IPS-NIHi7 (cell line): Measurements from ENCODE around the gene SLCO4A1.
A peak's percentile ranks its signal among the peaks of the same experiment; 100 is the strongest.

Experiments used
- DNase-seq: peaks from one replicate; pipeline ENCODE4 v3.0.0; 2012; ENCODE audit warnings: mixed read lengths; ENCODE audit errors: extremely low spot score

SLCO4A1 gene

DNA sequence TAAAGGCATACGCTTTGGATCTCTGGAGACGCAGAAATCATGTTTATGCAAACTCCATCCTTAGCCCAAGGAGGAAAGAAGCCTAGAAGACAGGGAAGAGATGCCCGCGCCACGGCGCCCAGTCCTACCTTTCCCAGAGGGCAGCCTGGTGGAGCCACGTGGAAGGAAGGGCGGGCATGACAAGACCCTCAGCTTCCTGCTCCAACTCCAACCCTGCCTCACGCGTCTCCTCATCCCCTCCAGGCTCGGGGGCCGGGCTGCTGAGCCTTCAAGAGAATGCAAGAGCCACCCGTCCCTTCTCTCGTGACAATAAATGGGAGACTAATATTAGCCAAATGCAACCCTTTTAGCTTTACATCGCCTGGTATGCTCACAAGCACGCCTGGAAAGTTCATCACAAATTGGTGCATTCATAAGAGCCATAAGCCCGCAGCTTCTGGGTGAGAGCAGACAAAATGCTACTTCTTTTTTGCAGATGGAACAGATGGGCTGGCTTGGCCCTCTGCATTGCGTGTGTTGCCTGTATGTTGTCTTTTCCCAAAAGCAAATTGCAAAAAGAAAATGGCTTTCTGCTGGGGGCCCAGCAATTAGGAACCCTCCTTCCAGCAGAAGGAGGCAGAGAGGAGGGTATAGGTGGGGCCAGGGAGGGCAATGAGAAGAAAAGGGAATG, 58.1 kb downstream of the SLCO4A1 start:
- DNase-seq, result no peak

GRCh38 chr20:62701161-62702012, 59.1 kb downstream of the SLCO4A1 start:
- DNase-seq, result no peak

- DNase-seq, result no peak
Observed at GRCh38 chr20:62702013-62702300, 59.7 kb downstream of the SLCO4A1 start.

GRCh38 chr20:62702895-62703852, 60.9 kb downstream of the SLCO4A1 start:
- no peak for DNase-seq

DNA sequence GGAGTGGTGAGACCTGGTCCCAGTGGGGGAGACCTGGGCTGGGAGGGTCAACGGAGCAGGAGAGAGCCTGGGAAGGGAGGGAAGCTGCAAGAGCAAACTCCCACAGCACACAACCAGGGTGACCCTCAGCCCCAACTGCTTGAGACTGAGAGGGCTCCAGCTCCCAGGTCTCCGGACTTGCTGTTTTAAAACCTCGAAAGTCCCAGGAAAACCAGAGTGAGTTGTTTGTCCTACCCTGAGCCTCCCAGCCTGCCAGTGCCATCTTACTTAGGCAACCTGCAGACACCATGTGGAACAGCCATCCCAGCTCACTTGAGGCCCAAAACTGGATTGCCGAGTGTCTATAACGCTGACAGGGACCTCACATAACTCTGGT, 61.5 kb downstream of the SLCO4A1 start:
- no peak for DNase-seq

DNA sequence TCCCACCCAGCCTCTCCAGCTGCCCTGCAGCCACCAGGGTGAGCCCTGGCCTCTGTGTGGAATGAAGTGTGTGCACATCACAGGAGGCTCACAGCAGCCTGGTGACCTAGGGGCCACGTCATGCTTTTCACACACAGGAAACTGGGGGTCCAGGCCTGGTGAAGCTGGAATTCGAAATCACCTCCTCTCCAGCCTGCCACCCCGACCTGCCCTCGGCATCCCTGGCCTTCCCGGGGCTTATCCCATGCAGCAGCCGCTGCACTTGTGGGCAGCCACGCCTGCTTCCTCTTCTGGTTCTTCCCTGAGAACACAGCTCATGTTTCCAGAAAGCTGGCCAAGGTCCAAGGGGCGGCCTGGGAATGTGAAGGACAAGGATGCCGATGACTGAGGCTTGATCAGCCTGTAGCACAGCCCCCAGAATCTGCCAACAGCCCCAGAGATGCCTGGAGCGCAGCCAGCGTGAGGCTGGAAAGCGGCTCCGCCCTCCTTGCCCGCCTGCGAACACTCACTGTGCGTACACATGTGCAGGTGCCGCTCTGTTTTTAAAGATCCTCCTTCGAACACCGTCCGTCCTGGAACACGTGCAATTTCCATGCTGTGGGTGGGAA, 62.1 kb downstream of the SLCO4A1 start:
- no peak for DNase-seq

GRCh38 chr20:62705627-62706026, 63.3 kb downstream of the SLCO4A1 start:
- DNase-seq, result no peak

- DNase-seq, result no peak
Observed at GRCh38 chr20:62706344-62706743, 64.0 kb downstream of the SLCO4A1 start.

DNA sequence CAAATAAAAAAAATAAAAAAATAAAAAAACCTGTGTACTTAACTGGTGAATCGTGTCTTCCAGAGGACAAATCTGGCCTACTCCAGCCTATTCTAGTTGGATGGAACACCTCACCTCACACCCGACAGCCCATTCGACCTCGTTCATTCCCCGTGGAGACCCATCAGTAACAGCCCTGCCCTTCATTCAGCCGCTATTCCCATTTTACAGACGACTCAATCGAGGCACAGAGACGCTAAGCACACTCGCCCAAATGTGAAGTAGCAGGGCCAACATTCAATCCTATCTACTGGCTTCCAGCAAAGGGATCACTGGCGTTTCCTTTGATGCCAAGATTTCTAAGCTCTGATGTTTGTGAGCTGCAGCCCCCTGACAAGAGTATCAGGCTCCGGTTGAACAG, 64.6 kb downstream of the SLCO4A1 start:
- no peak for DNase-seq

- DNase-seq, result peak; percentile 38
Observed at GRCh38 chr20:62707276-62707920, 65.1 kb downstream of the SLCO4A1 start.

- peak; percentile 86 for DNase-seq
Observed at GRCh38 chr20:62707921-62708521, 65.7 kb downstream of the SLCO4A1 start.

GRCh38 chr20:62708591-62709536, 66.6 kb downstream of the SLCO4A1 start, which contains the start of gene NTSR1:
NTSR1 (plus strand) TSS chr20:62708836; CDS start chr20:62709208, 372 bp downstream.
- peak; percentile 62 for DNase-seq

DNA sequence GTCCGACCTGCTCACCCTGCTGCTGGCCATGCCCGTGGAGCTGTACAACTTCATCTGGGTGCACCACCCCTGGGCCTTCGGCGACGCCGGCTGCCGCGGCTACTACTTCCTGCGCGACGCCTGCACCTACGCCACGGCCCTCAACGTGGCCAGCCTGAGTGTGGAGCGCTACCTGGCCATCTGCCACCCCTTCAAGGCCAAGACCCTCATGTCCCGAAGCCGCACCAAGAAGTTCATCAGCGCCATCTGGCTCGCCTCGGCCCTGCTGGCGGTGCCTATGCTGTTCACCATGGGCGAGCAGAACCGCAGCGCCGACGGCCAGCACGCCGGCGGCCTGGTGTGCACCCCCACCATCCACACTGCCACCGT, 67.2 kb downstream of the SLCO4A1 start:
- DNase-seq, result no peak

DNA sequence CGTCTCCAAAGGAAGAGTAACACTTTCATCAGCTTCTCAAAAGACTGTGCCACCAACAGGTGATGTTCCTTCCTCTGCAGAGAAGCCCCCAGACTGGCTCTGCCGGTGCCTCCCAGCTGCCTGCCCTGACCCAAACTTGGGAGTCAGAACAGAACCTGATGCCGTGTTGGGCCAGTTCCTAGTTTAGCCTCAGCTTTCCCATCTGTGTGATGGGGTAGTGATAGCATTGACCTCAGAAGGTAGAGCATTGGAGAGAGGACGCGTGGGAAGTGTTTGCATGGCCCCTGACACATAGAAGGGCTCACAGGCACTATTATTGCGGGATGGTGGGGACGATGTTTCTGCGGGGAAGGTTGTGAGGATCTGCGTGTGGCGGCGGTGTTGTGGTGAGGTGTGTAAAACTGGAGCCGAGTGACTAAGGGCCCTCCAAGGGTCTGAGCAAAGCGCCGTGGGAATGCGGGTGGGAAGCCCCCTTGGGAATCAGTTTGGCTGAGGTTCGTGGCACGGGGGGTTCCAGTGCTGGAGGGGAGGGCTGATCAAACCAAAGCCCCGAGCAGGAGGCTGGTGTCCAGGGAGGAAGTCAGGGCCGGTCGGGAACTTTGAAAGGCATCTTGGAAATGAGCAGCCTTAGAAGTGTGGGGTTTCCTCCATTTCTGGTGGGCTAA, 68.0 kb downstream of the SLCO4A1 start:
- DNase-seq, result no peak

DNA sequence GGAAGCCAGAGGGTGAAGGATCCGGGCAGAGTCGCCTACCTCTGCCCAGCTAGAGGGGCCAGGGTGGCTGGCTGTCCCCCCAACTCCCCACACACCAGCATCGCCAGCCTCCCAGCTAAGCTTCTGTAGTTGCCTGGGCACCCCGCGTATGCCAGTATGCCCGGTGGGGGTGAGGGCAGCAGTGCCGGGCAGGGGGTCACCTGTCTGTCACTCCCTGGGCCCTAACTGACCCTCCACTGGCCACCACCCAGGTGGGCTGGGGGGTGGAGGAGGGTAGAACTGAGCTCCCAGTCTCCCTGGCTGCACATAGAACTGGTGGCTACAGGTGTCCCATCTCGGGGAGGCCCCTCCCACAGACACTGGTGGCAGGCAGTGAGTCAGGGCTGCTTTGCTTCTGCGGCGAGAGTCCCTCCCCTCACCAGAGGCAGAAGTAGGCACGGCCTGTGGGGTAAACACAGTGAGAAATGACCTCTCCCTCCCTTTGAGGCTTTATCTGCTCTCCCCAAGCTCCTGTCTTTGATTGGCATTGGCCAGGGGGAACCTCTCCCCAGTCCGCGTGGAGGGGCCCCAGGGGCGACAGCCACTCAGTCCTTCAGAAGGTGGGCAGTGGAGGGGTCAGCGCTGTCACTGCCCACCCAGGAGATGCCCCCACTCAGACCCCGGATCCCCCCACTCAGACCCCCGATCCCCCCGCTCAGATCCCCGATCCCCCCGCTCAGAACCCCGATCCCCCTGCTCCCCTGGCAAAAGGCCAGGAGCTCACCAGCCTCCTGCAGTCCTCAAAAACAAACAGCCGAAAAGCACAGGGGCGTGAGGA, 68.8 kb downstream of the SLCO4A1 start:
- no peak for DNase-seq

- no peak for DNase-seq
Observed at GRCh38 chr20:62711703-62712101, 69.4 kb downstream of the SLCO4A1 start.

- DNase-seq, result no peak
Observed at GRCh38 chr20:62712606-62713005, 70.3 kb downstream of the SLCO4A1 start.

DNA sequence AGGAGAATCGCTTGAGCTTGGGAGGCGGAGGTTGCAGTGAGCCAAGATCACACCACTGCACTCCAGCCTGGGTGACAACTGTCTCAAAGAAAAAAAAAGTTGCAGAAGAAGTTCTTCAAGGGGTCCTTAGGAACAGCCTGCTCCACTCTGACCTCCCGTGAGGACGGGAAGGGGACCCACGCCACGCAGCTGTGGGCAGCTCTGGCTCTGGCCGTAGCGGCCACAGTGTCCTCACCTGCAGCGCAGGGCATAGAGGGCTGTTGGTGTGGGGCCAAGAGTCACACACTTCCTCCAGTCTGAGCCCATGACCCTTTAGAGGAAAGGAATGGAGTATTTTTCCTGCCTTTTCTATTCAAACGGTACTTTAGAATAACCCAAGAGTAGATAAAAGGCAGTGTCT, 71.7 kb downstream of the SLCO4A1 start:
- DNase-seq, result no peak
